GM19240 (cell line): ENCODE data around the gene SIN3B.

ENCODE experiments used
- DNase-seq: peaks from one replicate; pipeline ENCODE4 v3.0.0; 2011; ENCODE audit warnings: low spot score; ENCODE audit not compliant: insufficient read length

Gene SIN3B

GRCh38 chr19:16825312-16826052 lies 3.7 kb upstream of the SIN3B start:
- DNase-seq, result no peak

- DNase-seq, result no peak
These were observed 658 bp downstream of the SIN3B start for GRCh38 chr19:16829822-16830289.

GRCh38 chr19:16830679-16831078 lies 1.5 kb downstream of the SIN3B start:
- DNase-seq, result no peak

GRCh38 chr19:16831531-16831930 lies 2.3 kb downstream of the SIN3B start:
- no peak for DNase-seq

GRCh38 chr19:16834747-16835146 lies 5.5 kb downstream of the SIN3B start:
- DNase-seq, result no peak

- DNase-seq, result no peak
These were observed 7.2 kb downstream of the SIN3B start for GRCh38 chr19:16836115-16837034.

- no peak for DNase-seq
These were observed 7.8 kb downstream of the SIN3B start for GRCh38 chr19:16837035-16837362.

GRCh38 chr19:16841391-16841926 lies 12.3 kb downstream of the SIN3B start:
- DNase-seq, result no peak

GRCh38 chr19:16846901-16847300 lies 17.7 kb downstream of the SIN3B start:
- DNase-seq, result no peak

GRCh38 chr19:16847430-16847829 lies 18.2 kb downstream of the SIN3B start:
- DNase-seq, result no peak

GRCh38 chr19:16849168-16849567 lies 20.0 kb downstream of the SIN3B start:
- no peak for DNase-seq

GRCh38 chr19:16850133-16850532 lies 20.9 kb downstream of the SIN3B start:
- DNase-seq, result no peak

- DNase-seq, result no peak
These were observed 22.0 kb downstream of the SIN3B start for GRCh38 chr19:16851031-16851712.

GRCh38 chr19:16853066-16853465 lies 23.9 kb downstream of the SIN3B start:
- DNase-seq, result no peak

- DNase-seq, result no peak
These were observed 26.9 kb downstream of the SIN3B start for GRCh38 chr19:16856091-16856490.

GRCh38 chr19:16859626-16860025 lies 30.4 kb downstream of the SIN3B start:
- no peak for DNase-seq

- no peak for DNase-seq
These were observed 30.9 kb downstream of the SIN3B start for GRCh38 chr19:16860118-16860517.

GRCh38 chr19:16861011-16861410 lies 31.8 kb downstream of the SIN3B start:
- no peak for DNase-seq

GRCh38 chr19:16861834-16862233 lies 32.6 kb downstream of the SIN3B start:
- no peak for DNase-seq

GRCh38 chr19:16862826-16863415 lies 33.7 kb downstream of the SIN3B start:
- no peak for DNase-seq

GRCh38 chr19:16867211-16867610 lies 38.0 kb downstream of the SIN3B start:
- no peak for DNase-seq
